ENCODE data around the gene ELMO1. TPM values are rescaled to one million over a fixed set of nuclear protein-coding genes. Genes with fewer than 3 reads are reported as not detected.

Gene ELMO1
- total and polyA plus RNA-seq, 2 of the 13 experiments (the other 11 are each of a cell fraction or from before 2014, with no cell fraction given): 0.11 to 0.17 TPM

DNA sequence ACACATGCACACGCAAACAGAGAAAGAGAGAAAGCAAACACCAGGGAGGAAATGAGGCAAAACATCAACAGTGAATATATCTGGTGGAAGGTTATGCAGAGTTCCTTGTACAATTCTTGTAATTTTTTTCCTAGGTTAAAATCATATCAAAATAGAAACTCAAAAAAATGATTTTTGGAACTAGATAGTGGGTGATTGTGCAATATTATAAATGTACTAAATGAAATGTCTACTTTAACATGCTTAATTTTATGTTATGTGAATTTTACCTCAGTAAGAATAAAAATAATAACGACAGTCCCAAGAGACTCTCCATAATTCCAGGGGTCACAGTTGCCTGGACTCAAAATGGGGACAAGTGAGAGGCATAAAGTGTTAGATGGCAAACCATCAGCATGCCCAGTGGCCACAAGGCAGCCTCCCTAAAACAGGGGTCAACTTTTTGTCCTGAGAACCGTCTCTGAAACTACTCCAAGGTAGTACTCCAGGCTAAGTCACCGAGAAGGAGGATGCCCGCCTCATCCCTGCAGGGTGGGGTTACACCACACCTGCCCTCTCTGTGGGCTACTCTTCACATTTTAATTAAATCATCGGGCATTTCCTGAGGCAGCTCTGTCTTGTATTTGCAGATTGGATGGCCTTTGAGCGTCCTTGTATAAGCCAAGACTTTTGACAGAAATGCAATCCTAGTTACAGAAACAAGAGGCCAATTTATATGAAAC, 267.7 kb downstream of the ELMO1 start:
- H3K4me3 ChIP-seq (replicated peaks in 1 of 3; ENCODE audit: insufficient read depth in 1 of 3, low read depth in 2 of 3, low read length in 3 of 3): no peak overlapping the region
- WGBS (ENCODE audit: low lambda C conversion rate): 96% methylated on average over 5 of the region's 7 CpGs
- in situ Hi-C loops (cut with HindIII; ENCODE audit: extremely low pct_ligation_motif_present, low pct_unique_long_range_greater_than_20kb): loop anchor here (5.0 to 25.0 kb wide), 2 partner anchors 199 to 519 kb away; no protein-coding TSS in a partner anchor
- no peaks in the 10 kb centered on the region for H3K27me3 ChIP-seq (ENCODE audit: control insufficient read depth in 1 of 2, insufficient read depth in 2 of 2, low read length in 2 of 2)
- no TSS peak for BruUV-seq (replicated peaks)
- intact Hi-C loops (cut with micrococcal nuclease; ENCODE audit: unreplicated experiment): loop anchor here (5.0 kb wide), 1 partner anchor 109 kb away; no protein-coding TSS in a partner anchor
- H3K27ac ChIP-seq (ENCODE audit: extremely low read length, insufficient read depth, low read length): no peak overlapping the region
- no peak overlapping the region for H2AFZ ChIP-seq (ENCODE audit: low read length)
- no peak overlapping the region for H3K9ac ChIP-seq (ENCODE audit: insufficient read depth, low read depth, low read length)
- no peak for TF ChIP-seq HNF1A (IDR thresholded peaks at IDR 0.05; ENCODE audit: low read depth)
- no peak for TF ChIP-seq HNF1A (CRISPR knock-in tag; IDR thresholded peaks at IDR 0.05; ENCODE audit: borderline replicate concordance)
- TF ChIP-seq, protein P1, sequence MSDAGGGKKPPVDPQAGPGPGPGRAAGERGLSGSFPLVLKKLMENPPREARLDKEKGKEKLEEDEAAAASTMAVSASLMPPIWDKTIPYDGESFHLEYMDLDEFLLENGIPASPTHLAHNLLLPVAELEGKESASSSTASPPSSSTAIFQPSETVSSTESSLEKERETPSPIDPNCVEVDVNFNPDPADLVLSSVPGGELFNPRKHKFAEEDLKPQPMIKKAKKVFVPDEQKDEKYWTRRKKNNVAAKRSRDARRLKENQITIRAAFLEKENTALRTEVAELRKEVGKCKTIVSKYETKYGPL (CRISPR knock-in tag; IDR thresholded peaks at IDR 0.05): no peak
- no peak for TF ChIP-seq RXRB (CRISPR knock-in tag; IDR thresholded peaks at IDR 0.05; ENCODE audit: borderline replicate concordance)
- peak; percentile 65; the same call in 1 of the 2 replicates for TF ChIP-seq CEBPB (IDR thresholded peaks at IDR 0.05; ENCODE audit: borderline replicate concordance, low read depth, low read length)
- TF ChIP-seq ZNF543 (CRISPR knock-in tag; IDR thresholded peaks at IDR 0.05): no peak
- no peak for TF ChIP-seq NCOA1 (CRISPR knock-in tag; IDR thresholded peaks at IDR 0.05)
- no peak for TF ChIP-seq ARID2 (CRISPR knock-in tag; IDR thresholded peaks at IDR 0.05; ENCODE audit: borderline replicate concordance)
- H3K4me2 ChIP-seq (ENCODE audit: low read depth, low read length): no peak overlapping the region
- CTCF ChIA-PET (ENCODE audit: low intra/inter-chr PET ratio, low total read pairs): interaction anchor here (0.6 to 5.1 kb wide), 6 partner anchors 154 to 708 kb away, joined by 3 to 52 read pairs (median 6); no protein-coding TSS in a partner anchor
- ATAC-seq (no peak), DNase-seq (ENCODE audit: low spot score) (no peak), FAIRE-seq (no peak)
- no peaks in the 10 kb centered on the region for H3K9me3 ChIP-seq (ENCODE audit: low read length)
- no peaks in the 10 kb centered on the region for H3K79me2 ChIP-seq (ENCODE audit: insufficient read depth, low read length)
- peaks cover 40% of the 10 kb centered on the region for H3K4me1 ChIP-seq (ENCODE audit: insufficient read depth, low read length)
- POLR2A ChIA-PET: interaction anchor here (2.9 kb wide), 2 partner anchors 197 to 209 kb away, joined by 10 to 31 read pairs; no protein-coding TSS in a partner anchor
- no peaks in the 10 kb centered on the region for H3K36me3 ChIP-seq (replicated peaks in 1 of 2; ENCODE audit: control insufficient read depth in 1 of 2, insufficient read depth in 2 of 2, low read length in 2 of 2)
- no peaks in the 10 kb centered on the region for H4K20me1 ChIP-seq (ENCODE audit: insufficient read depth, low read length)

Measured in HepG2 (cell line).